CD4-positive, CD25-positive, alpha-beta regulatory T cell (primary cell): ENCODE data around the gene ABITRAM. TPM values are rescaled to one million over a fixed set of nuclear protein-coding genes. Genes with fewer than 3 reads are reported as not detected.

Source experiments
- ATAC-seq, 2 donors: fragments of 150-1000 bp; cut with Tn5 transposase; one replicate each; pipeline ENCODE4 v1.10.0; 2021; ENCODE audit warnings: low read depth in 2 of 2, moderate number of reproducible peaks in 2 of 2, moderate library complexity in 1 of 2
- DNase-seq, 3 donors: peaks; one replicate each; pipeline versions ENCODE4 v3.0.0 to v3.0.0-alpha.2; 2012 to 2022; ENCODE audit warnings: mixed read lengths in 1 of 3
- H3K27ac ChIP-seq: one replicate; pipeline ENCODE4 v1.7.0; 2013; ENCODE audit warnings: mild to moderate bottlenecking, low read length; ENCODE audit not compliant: insufficient read depth, poor library complexity, severe bottlenecking
- H3K27me3 ChIP-seq: one replicate; pipeline ENCODE4 v1.7.0; 2013; ENCODE audit warnings: low read length; ENCODE audit not compliant: control insufficient read depth, insufficient read depth
- H3K36me3 ChIP-seq: one replicate; pipeline ENCODE4 v1.7.0; 2013; ENCODE audit warnings: mild to moderate bottlenecking, low read length, moderate library complexity; ENCODE audit not compliant: control insufficient read depth, insufficient read depth
- H3K4me1 ChIP-seq: 2 replicates; pipeline ENCODE4 v1.7.0; 2013; ENCODE audit warnings: mild to moderate bottlenecking, low read length; ENCODE audit not compliant: insufficient read depth, control insufficient read depth, poor library complexity, severe bottlenecking
- H3K4me3 ChIP-seq: one replicate; pipeline ENCODE4 v1.7.0; 2013; ENCODE audit warnings: low read depth, mild to moderate bottlenecking, low read length, moderate library complexity
- H3K9me3 ChIP-seq, 2 experiments: 1 replicate in 1 of 2; 2 replicates in 1 of 2; pipeline ENCODE4 v1.7.0; 2013; ENCODE audit warnings: low read length in 2 of 2, mild to moderate bottlenecking in 1 of 2, moderate library complexity in 1 of 2; ENCODE audit not compliant: control insufficient read depth in 2 of 2
- H3K27ac Mint-ChIP-seq, 3 donors: one replicate each; pipeline ENCODE4 v1.8.0; 2020 to 2022; ENCODE audit warnings: mild to moderate bottlenecking in 3 of 3, mixed read lengths in 3 of 3, moderate library complexity in 2 of 3
- H3K27me3 Mint-ChIP-seq: one replicate; pipeline ENCODE4 v1.8.0; 2022; ENCODE audit warnings: mild to moderate bottlenecking, mixed read lengths
- H3K36me3 Mint-ChIP-seq: one replicate; pipeline ENCODE4 v1.8.0; 2020; ENCODE audit warnings: mixed read lengths
- H3K4me1 Mint-ChIP-seq, 4 donors: one replicate each; pipeline ENCODE4 v1.8.0; 2020 to 2022; ENCODE audit warnings: mixed read lengths in 4 of 4, mild to moderate bottlenecking in 1 of 4
- H3K4me3 Mint-ChIP-seq, 4 donors: one replicate each; pipeline ENCODE4 v1.8.0; 2020 to 2022; ENCODE audit warnings: mild to moderate bottlenecking in 4 of 4, mixed read lengths in 4 of 4, moderate library complexity in 3 of 4
- H3K9me3 Mint-ChIP-seq, 7 donors: one replicate each; pipeline ENCODE4 v1.8.0; 2020 to 2022; ENCODE audit warnings: mixed read lengths in 7 of 7, mild to moderate bottlenecking in 3 of 7, moderate library complexity in 2 of 7
- polyA plus RNA-seq, 4 donors: library from polyadenylated mRNA; unstranded; fragments of 300-500 nt; fragmentation: Illumina TruSeq; gene quantifications; one replicate each; pipeline ENCODE4 v1.2.3, GENCODE V29; 2021
- total RNA-seq: library from RNA; stranded (reverse); gene quantifications from one replicate; pipeline ENCODE4 v1.2.3, GENCODE V29; 2022

Gene ABITRAM
- total and polyA plus RNA-seq, 5 donors from 2014 or later: 6.2 to 21.4 (median 14.2) TPM

- Histone ChIP-seq H3K27me3 (no peaks in the 10 kb centered on the region), H3K27ac (no peak overlapping the region), H3K4me1 (no peaks in the 10 kb centered on the region), H3K4me3 (no peak overlapping the region), H3K9me3 (peaks cover 0 to 4% of the 10 kb centered on the region in 2 experiments), H3K36me3 (no peaks in the 10 kb centered on the region)
- no peaks in the 10 kb centered on the region for H3K4me1 Mint-ChIP-seq
- no peak overlapping the region for H3K4me3 Mint-ChIP-seq
- ATAC-seq (no peak), DNase-seq (no peak)
- H3K36me3 Mint-ChIP-seq: peaks cover 9% of the 10 kb centered on the region
- H3K27me3 Mint-ChIP-seq: no peaks in the 10 kb centered on the region
- H3K9me3 Mint-ChIP-seq: peaks cover 0 to 8% (median 0%) of the 10 kb centered on the region in 7 donors
- no peak overlapping the region for H3K27ac Mint-ChIP-seq
Measured at GRCh38 chr9:108972626-108973209, 38.5 kb downstream of the ABITRAM start.

GRCh38 chr9:108973895-108974294, 39.7 kb downstream of the ABITRAM start:
- Histone ChIP-seq H3K4me3 (no peak overlapping the region), H3K9me3 (peaks cover 0 to 4% of the 10 kb centered on the region in 2 experiments), H3K27ac (no peak overlapping the region), H3K27me3 (no peaks in the 10 kb centered on the region), H3K36me3 (no peaks in the 10 kb centered on the region), H3K4me1 (no peaks in the 10 kb centered on the region)
- no peaks in the 10 kb centered on the region for H3K4me1 Mint-ChIP-seq
- peaks cover 0 to 8% (median 0%) of the 10 kb centered on the region in 7 donors for H3K9me3 Mint-ChIP-seq
- H3K4me3 Mint-ChIP-seq: no peak overlapping the region
- peaks cover 9% of the 10 kb centered on the region for H3K36me3 Mint-ChIP-seq
- no peaks in the 10 kb centered on the region for H3K27me3 Mint-ChIP-seq
- DNase-seq (no peak), ATAC-seq (no peak)
- no peak overlapping the region for H3K27ac Mint-ChIP-seq

GRCh38 chr9:108978205-108978604, 44.0 kb downstream of the ABITRAM start:
- no peak overlapping the region for H3K4me3 Mint-ChIP-seq
- ATAC-seq (no peak), DNase-seq (no peak)
- Histone ChIP-seq H3K4me1 (no peaks in the 10 kb centered on the region), H3K36me3 (no peaks in the 10 kb centered on the region), H3K27ac (no peak overlapping the region), H3K4me3 (no peak overlapping the region), H3K27me3 (no peaks in the 10 kb centered on the region), H3K9me3 (no peaks in the 10 kb centered on the region)
- H3K4me1 Mint-ChIP-seq: no peaks in the 10 kb centered on the region
- H3K9me3 Mint-ChIP-seq: no peaks in the 10 kb centered on the region
- H3K27ac Mint-ChIP-seq: no peak overlapping the region
- H3K36me3 Mint-ChIP-seq: no peaks in the 10 kb centered on the region
- no peaks in the 10 kb centered on the region for H3K27me3 Mint-ChIP-seq

GRCh38 chr9:108980893-108981292, 46.7 kb downstream of the ABITRAM start:
- no peaks in the 10 kb centered on the region for H3K27me3 ChIP-seq
- no peaks in the 10 kb centered on the region for H3K27me3 Mint-ChIP-seq
- no peak for ATAC-seq

GRCh38 chr9:108983885-108984284, 49.7 kb downstream of the ABITRAM start:
- Mint-ChIP-seq H3K27ac (no peak overlapping the region), H3K36me3 (no peaks in the 10 kb centered on the region), H3K4me3 (no peak overlapping the region), H3K4me1 (no peaks in the 10 kb centered on the region), H3K9me3 (peaks cover 0 to 2% (median 0%) of the 10 kb centered on the region in 7 donors), H3K27me3 (no peaks in the 10 kb centered on the region)
- no peak overlapping the region for H3K27ac ChIP-seq
- DNase-seq: no peak
- ATAC-seq: no peak
- no peaks in the 10 kb centered on the region for H3K4me1 ChIP-seq
- H3K27me3 ChIP-seq: no peaks in the 10 kb centered on the region
- no peaks in the 10 kb centered on the region for H3K9me3 ChIP-seq
- H3K4me3 ChIP-seq: no peak overlapping the region
- H3K36me3 ChIP-seq: no peaks in the 10 kb centered on the region

More at GRCh38 chr9:108980893-108981292, 46.7 kb downstream of the ABITRAM start:
- Histone ChIP-seq H3K36me3 (no peaks in the 10 kb centered on the region), H3K4me1 (no peaks in the 10 kb centered on the region), H3K4me3 (no peak overlapping the region), H3K9me3 (no peaks in the 10 kb centered on the region), H3K27ac (no peak overlapping the region)
- H3K4me1 Mint-ChIP-seq: no peaks in the 10 kb centered on the region
- H3K4me3 Mint-ChIP-seq: no peak overlapping the region
- DNase-seq: no peak
- H3K9me3 Mint-ChIP-seq: no peaks in the 10 kb centered on the region
- H3K36me3 Mint-ChIP-seq: no peaks in the 10 kb centered on the region
- no peak overlapping the region for H3K27ac Mint-ChIP-seq

Other genes starting within 250 kb of the ABITRAM start
- 0.27 TPM for gene ACTL7B, start 78.4 kb upstream of the ABITRAM start, total RNA-seq
- gene ACTL7B, start 78.4 kb upstream of the ABITRAM start, polyA plus RNA-seq: not detected
- gene ACTL7A, start 72.1 kb upstream of the ABITRAM start, total RNA-seq: not detected
- not detected for gene ACTL7A, start 72.1 kb upstream of the ABITRAM start, polyA plus RNA-seq
- gene ELP1, start 276 bp upstream of the ABITRAM start, total RNA-seq: 24.9 TPM
- gene ELP1, start 276 bp upstream of the ABITRAM start, polyA plus RNA-seq: 10 to 100 TPM; 13.7 to 21.9 (median 18.2) TPM
- gene CTNNAL1, start 79.1 kb downstream of the ABITRAM start, total RNA-seq: 10.6 TPM
- gene CTNNAL1, start 79.1 kb downstream of the ABITRAM start, polyA plus RNA-seq: 10 to 100 TPM in 1 of 4 donors, 1 to 10 TPM in 3; 2.2 to 10.1 (median 5.4) TPM
- gene TMEM245, start 185.5 kb downstream of the ABITRAM start, total RNA-seq: 33.7 TPM
- 10 to 100 TPM; 22.6 to 36.9 (median 27.6) TPM for gene TMEM245, start 185.5 kb downstream of the ABITRAM start, polyA plus RNA-seq
- gene FRRS1L, start 232.8 kb downstream of the ABITRAM start, total RNA-seq: not detected
- gene FRRS1L, start 232.8 kb downstream of the ABITRAM start, polyA plus RNA-seq: not detected